Fibroblast of skin of left quadriceps (primary cell): Measurements from ENCODE around the gene CAD.
"Not testable (repeated sequence)": the region's sequence is repeated elsewhere in the genome, so short reads cannot be mapped to it uniquely, and the experiment has no call there.

Experiments
- DNase-seq, 2 experiments: peaks; one replicate each; pipeline ENCODE4 v3.0.0-alpha.2; 2013; ENCODE audit warnings: low read depth in 2 of 2

Gene CAD

GRCh38 chr2:27256855-27257454, 39.8 kb downstream of the CAD start:
- no peak for DNase-seq

GRCh38 chr2:27258051-27258450, 40.9 kb downstream of the CAD start:
- no peak for DNase-seq

GRCh38 chr2:27261241-27261925, 44.2 kb downstream of the CAD start:
- DNase-seq = no peak

GRCh38 chr2:27261926-27262298, 44.7 kb downstream of the CAD start:
- no peak for DNase-seq

- no peak for DNase-seq
Observed at GRCh38 chr2:27262379-27263286, 45.5 kb downstream of the CAD start, which contains the start of gene SLC30A3. Gene SLC30A3 (minus strand): TSS chr2:27263047. CDS start chr2:27262906, 141 bp downstream.

- DNase-seq = no peak
Observed at GRCh38 chr2:27263287-27264252, 46.4 kb downstream of the CAD start.

- DNase-seq = no peak
Observed at GRCh38 chr2:27264253-27264752, 47.1 kb downstream of the CAD start.

- no peak for DNase-seq
Observed at GRCh38 chr2:27264753-27265535, 47.8 kb downstream of the CAD start.

- no peak for DNase-seq
Observed at GRCh38 chr2:27265536-27265870, 48.3 kb downstream of the CAD start.

GRCh38 chr2:27268296-27268695, 51.1 kb downstream of the CAD start:
- DNase-seq = not testable (repeated sequence)

- no peak for DNase-seq
Observed at GRCh38 chr2:27270131-27270530, 53.0 kb downstream of the CAD start.

GRCh38 chr2:27270670-27271069, 53.5 kb downstream of the CAD start:
- DNase-seq = no peak

GRCh38 chr2:27271631-27272340, 54.6 kb downstream of the CAD start:
- DNase-seq = no peak

- DNase-seq = not testable (repeated sequence)
Observed at GRCh38 chr2:27272537-27273522, 55.7 kb downstream of the CAD start.

- no peak for DNase-seq
Observed at GRCh38 chr2:27275211-27276150, 58.3 kb downstream of the CAD start, which contains the start of gene DNAJC5G. Gene DNAJC5G (plus strand): TSS chr2:27275433. CDS start chr2:27276729, 1,296 bp downstream.

GRCh38 chr2:27278010-27278409, 60.8 kb downstream of the CAD start:
- no peak for DNase-seq

GRCh38 chr2:27280826-27281225, 63.7 kb downstream of the CAD start:
- no peak for DNase-seq
